KG1 (cell line): ENCODE data around the gene GNG3.
"Not testable (repeated sequence)": the region's sequence is repeated elsewhere in the genome, so short reads cannot be mapped to it uniquely, and the experiment has no call there.

Experiments
- DNase-seq: peaks from one replicate; lab custom pipeline; 2025; lab: John Stamatoyannopoulos, UW

Gene GNG3

DNA sequence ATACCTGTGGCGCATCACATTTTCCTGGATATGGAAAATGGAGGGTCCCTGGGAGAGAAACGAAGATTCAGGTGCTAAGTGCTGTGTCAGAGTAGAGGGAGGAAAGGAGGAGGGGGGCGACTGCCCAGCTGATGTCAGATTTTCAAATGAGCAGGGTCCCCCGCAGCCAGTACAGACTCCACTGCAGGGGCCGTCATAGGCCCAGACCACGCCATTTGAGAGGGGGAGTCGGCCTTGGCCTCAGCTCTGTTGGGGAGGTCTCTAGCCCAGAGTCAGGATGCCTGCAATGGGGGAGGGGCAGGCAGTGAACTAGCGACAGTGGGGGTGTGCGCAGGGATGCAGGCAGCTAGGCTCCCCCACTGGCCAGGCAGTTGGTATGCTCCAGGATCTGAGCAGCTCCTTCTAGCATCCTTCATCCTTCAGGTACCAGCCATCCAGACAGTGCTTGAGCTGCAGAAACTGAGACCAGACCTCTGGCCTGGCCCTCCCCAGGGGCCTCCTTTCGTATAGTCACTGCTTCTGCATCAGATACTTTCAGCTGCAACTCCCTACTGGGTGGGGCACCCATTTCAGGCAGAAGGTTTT lies at the start of gene GNG3, which contains the start of gene BSCL2:
GNG3 (plus strand) TSS at position 400 of the 585 bp plus-strand sequence. CDS start 620 bp downstream, outside the sequence.
BSCL2 (minus strand) TSS at position 148 of the 585 bp plus-strand sequence. CDS start 229 bp downstream, outside the sequence.
- no peak for DNase-seq

- peak; percentile 91 for DNase-seq
Measured at GRCh38 chr11:62664405-62665074, 42.9 kb upstream of the GNG3 start.

DNA sequence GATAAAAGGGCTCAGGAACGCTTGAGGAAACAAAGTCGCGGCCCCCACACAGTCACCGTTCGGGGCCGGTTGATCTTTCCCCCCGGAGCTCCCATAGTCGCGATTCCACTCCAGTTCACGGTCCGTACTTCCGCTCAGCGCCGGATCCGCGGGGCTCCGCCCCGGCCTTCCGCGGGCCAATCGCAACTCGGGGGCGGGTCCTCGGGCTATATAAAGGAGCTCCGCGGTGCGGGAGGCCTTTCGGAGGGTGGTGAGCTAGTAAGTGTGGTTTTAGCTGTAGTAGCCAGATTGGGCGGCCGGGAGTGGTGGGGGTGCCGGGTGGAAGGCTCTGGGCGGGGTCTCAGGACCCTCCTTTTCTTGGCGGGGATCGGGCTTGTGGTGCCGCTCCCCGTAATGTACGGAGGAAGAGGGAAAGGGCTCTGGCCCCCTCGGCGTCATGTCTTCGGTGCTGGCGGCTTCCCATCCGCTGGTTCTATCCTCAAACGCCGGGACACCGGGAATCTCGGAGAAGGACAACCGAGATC lies 42.3 kb upstream of the GNG3 start, which contains the start of the genes C11orf98 and CSKMT:
C11orf98 (minus strand) TSS at position 136 of the 524 bp plus-strand sequence; CDS start at position 95, 41 bp downstream.
CSKMT (plus strand) TSS at position 238 of the 524 bp plus-strand sequence. CDS start 568 bp downstream, outside the sequence.
- DNase-seq = peak; percentile 95

DNA sequence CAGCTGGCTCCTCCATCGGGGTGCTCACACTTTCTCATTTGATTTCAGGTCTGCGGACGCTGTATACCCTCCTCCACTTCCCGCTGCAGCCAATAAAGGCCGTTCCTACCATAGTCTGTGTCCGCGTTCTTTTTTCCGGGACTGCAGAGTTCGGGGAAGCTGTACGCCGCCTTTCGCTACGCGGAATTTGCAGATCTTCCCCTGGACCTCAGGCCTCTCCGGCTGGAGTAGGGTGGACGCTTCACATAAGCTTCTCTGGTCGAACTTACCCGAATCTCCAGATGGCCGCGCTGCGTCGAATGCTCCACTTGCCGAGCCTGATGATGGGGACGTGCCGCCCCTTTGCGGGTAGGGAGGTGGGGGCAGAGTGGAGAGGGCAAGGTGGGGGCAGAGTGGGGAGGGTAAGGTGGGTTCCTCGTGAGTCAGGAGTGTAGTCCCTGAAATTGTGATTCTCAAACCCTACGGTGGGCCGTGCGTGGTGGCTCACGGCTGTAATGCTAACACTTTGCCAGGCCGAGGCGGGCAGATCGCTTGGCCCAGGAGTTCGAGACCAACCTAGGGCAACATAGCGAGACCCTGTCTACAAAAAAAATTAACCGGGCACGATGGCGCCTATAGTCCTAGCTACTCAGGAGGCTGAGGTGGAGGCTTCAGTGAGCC lies 41.7 kb upstream of the GNG3 start:
- peak; percentile 44 for DNase-seq

DNA sequence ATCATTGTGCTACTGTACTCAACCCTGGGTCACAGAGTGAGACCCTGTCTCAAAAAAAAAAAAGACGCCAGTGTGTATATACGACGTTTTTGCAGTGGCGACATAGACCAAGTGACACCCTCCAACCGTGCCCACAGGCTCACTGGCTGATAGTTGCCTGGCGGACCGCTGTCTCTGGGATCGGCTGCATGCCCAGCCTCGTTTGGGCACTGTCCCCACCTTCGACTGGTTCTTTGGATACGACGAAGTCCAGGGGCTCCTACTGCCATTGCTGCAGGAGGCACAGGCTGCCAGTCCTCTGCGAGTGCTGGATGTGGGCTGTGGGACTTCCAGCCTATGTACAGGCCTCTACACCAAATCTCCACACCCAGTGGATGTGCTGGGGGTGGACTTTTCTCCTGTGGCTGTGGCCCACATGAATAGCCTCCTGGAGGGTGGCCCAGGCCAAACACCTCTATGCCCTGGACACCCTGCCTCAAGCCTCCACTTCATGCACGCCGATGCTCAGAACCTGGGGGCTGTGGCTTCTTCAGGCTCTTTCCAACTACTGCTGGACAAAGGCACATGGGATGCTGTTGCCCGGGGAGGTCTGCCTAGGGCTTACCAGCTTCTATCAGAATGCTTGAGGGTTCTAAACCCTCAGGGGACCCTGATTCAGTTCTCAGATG lies 41.1 kb upstream of the GNG3 start:
- DNase-seq = no peak

- DNase-seq = no peak
Measured at GRCh38 chr11:62667460-62667859, 40.0 kb upstream of the GNG3 start.

DNA sequence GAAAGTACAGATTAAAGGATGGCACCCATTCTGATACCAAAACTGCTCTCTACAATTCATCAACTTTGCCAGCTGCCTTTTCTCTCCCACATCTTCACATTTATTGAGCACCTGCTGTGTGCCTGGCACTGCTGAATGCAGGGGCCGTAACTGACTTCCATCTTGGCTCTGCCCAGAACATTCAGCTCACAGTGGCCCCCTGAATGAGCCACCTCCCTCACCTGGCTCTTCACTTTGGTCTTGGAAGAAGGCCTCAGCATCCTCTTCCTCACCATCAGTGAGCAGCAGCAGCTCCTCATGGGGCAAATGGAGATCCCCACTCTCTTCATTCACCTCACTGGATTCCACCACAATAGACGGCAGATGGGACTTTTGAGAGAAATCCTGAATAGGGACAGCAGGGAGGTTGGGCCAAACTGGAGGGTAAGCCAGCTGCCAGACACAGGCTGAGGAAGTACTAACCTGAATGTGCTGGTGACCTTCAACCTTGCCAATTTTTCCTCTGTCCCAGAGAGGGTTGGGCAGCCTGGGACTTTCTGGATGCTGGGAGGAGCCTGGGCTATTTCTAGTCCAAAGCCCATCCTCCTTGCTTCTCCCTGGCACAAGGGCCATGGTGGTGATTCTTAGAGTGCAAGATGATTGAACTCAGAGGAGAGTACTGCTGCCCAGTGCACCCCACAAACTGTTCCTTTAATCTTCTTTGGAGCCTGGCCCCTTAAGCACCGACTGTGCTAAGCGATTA lies 37.9 kb upstream of the GNG3 start:
- no peak for DNase-seq

- peak; percentile 87 for DNase-seq
Measured at GRCh38 chr11:62671236-62671607, 36.3 kb upstream of the GNG3 start.

GRCh38 chr11:62671608-62672389 lies 35.7 kb upstream of the GNG3 start, which contains the start of the genes LBHD1 and UQCC3:
Gene LBHD1, minus strand, starts transcription at chr11:62672267. Its CDS starts 2,236 bp downstream, at chr11:62670031.
Gene UQCC3, plus strand, starts transcription at chr11:62671673. Its CDS starts 73 bp downstream, at chr11:62671746.
- peak; percentile 90 for DNase-seq

GRCh38 chr11:62673196-62673525 lies 34.3 kb upstream of the GNG3 start:
- no peak for DNase-seq

GRCh38 chr11:62675415-62675814 lies 32.1 kb upstream of the GNG3 start:
- not testable (repeated sequence) for DNase-seq

- no peak for DNase-seq
Measured at GRCh38 chr11:62676698-62677097, 30.8 kb upstream of the GNG3 start.

DNA sequence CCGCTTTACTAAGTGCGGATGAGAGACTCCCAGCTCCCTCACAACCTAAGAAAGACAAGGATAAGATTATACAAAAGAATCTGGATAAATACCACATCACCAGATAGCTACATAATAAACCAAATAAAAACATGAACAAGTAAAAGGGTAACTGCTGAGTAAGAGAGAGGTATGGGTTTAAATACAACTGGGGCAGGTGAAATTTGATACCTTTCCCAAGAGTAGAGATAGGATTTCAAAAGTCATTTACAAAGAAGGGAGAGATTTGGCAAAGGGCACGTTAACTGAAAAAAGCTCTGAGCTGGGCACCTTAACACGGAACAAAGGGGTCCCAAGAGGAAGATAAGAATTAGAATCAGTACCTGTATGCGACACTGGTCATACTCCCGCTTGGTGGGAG lies 30.3 kb upstream of the GNG3 start:
- DNase-seq = no peak

- no peak for DNase-seq
Measured at GRCh38 chr11:62677714-62678113, 29.8 kb upstream of the GNG3 start.

DNA sequence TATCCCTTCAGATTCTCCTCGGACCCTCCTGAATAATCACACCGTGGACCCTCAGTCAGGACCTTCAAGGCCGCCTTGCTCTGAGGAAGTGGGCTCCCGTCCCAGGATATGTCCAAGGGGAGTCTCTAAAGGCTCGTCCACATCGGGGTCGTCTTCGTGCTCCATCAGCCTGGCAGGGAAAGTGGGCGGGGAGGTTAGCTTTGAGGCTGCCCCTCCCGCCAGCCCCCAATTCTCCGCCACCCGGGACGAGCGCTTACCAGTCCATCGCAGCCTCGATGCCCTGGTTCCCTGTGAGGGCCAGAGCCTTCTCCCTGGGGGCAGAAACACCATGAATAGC lies 29.1 kb upstream of the GNG3 start:
- no peak for DNase-seq

GRCh38 chr11:62678770-62679696 lies 28.4 kb upstream of the GNG3 start, which contains the start of gene UBXN1:
Gene UBXN1, minus strand, starts transcription at chr11:62679073. Its CDS starts 150 bp downstream, at chr11:62678923.
- peak; percentile 87 for DNase-seq

DNA sequence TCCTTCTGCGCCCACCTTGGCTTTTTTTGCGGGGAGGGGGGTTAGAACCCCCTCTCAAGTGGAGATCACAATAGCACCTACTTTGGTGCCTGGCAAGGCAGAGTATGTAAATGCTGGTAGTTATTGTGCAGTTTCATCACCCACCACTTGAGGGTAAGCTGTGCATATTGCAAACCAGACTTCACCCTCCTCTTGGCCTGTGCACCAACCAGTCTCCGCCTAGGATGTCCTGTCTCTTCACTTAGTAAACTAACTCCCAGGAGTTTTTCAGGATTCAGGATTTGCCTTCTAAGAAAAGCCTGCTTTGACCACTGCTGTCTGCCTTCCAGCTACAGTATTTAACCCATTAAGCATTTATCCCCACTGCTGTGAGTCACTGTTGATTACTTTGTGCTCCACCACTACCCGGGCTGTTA lies 26.6 kb upstream of the GNG3 start:
- peak; percentile 56 for DNase-seq

GRCh38 chr11:62682518-62682917 lies 25.0 kb upstream of the GNG3 start:
- no peak for DNase-seq
